SK-N-SH (cell line): Measurements from ENCODE around the gene WDR7. TPM values are rescaled to one million over a fixed set of nuclear protein-coding genes. Genes with fewer than 3 reads are reported as not detected.

Experiments used
- CTCF ChIA-PET: fragments of 300-600, 350-600 bp; formaldehyde crosslinking; extraction: SDS; loops from one replicate; lab custom pipeline; 2021; lab: Yijun Ruan, JAX
- POLR2A ChIA-PET: fragments of 350-600 bp; sonication (Branson Sonifier 250); formaldehyde crosslinking; extraction: SDS; loops from one replicate; lab custom pipeline; 2020; ENCODE audit warnings: antibody characterized with exemption, inconsistent platforms; lab: Yijun Ruan, JAX
- DNase-seq: peaks from one replicate; pipeline ENCODE4 v3.0.0; 2012
- H2AFZ ChIP-seq: fragments of 200-600 bp; sonication (generic); 2 replicates; pipeline ENCODE4 v1.8.1; 2016; ENCODE audit warnings: antibody characterized with exemption, mild to moderate bottlenecking, low read depth
- H3F3A ChIP-seq: fragments of 200-600 bp; sonication (generic); replicated peaks from 2 replicates; pipeline ENCODE3; 2016; ENCODE audit warnings: antibody characterized with exemption, mild to moderate bottlenecking; ENCODE audit not compliant: insufficient read depth
- H3K27ac ChIP-seq, 2 experiments: fragments of 200-500 bp in 1 of 2; fragments of 200-600 bp in 1 of 2; sonication (Bioruptor generic) in 1 of 2; sonication (generic), shearing (Covaris generic) in 1 of 2; 2 replicates each; pipeline versions ENCODE4 v1.5.1 to v1.6.1; 2014 to 2016; ENCODE audit warnings: low read depth in 2 of 2, inconsistent platforms in 1 of 2, low read length in 1 of 2, mild to moderate bottlenecking in 1 of 2, mixed read lengths in 1 of 2
- H3K27me3 ChIP-seq: fragments of 200-600 bp; sonication (generic), shearing (Covaris generic); 2 replicates; pipeline ENCODE4 v1.6.1; 2016; ENCODE audit warnings: mixed run types; ENCODE audit not compliant: insufficient read depth
- H3K36me3 ChIP-seq, 2 experiments: fragments of 200-500 bp in 1 of 2; fragments of 200-600 bp in 1 of 2; sonication (Bioruptor generic) in 1 of 2; sonication (generic) in 1 of 2; replicated peaks in 1 of 2; 2 replicates each; pipeline versions ENCODE3 to v1.5.1; 2014 to 2016; ENCODE audit warnings: low read length in 1 of 2, mild to moderate bottlenecking in 1 of 2; ENCODE audit not compliant: insufficient read depth in 2 of 2, control insufficient read depth in 1 of 2
- H3K4me1 ChIP-seq, 2 experiments: fragments of 200-500 bp in 1 of 2; fragments of 200-600 bp in 1 of 2; sonication (Bioruptor generic) in 1 of 2; sonication (generic), shearing (Covaris generic) in 1 of 2; 2 replicates each; pipeline versions ENCODE4 v1.5.1 to v1.6.1; 2014 to 2016; ENCODE audit warnings: low read depth in 1 of 2, low read length in 1 of 2, mixed run types in 1 of 2; ENCODE audit not compliant: insufficient read depth in 2 of 2, control insufficient read depth in 1 of 2
- H3K4me2 ChIP-seq: fragments of 200-600 bp; sonication (generic), shearing (Covaris generic); 2 replicates; pipeline ENCODE4 v1.6.1; 2017; ENCODE audit warnings: mixed run types
- H3K4me3 ChIP-seq, 2 experiments: fragments of 200-500 bp in 1 of 2; fragments of 200-600 bp in 1 of 2; sonication (Bioruptor generic) in 1 of 2; sonication (generic), shearing (Covaris generic) in 1 of 2; 2 replicates each; pipeline versions ENCODE4 v1.5.1 to v1.8.1; 2014 to 2016; ENCODE audit warnings: low read depth in 2 of 2, inconsistent platforms in 1 of 2, low read length in 1 of 2, mild to moderate bottlenecking in 1 of 2, mixed read lengths in 1 of 2, moderate library complexity in 1 of 2
- H3K79me2 ChIP-seq: fragments of 200-600 bp; sonication (generic); 2 replicates; pipeline ENCODE4 v1.8.1; 2017; ENCODE audit warnings: mild to moderate bottlenecking; ENCODE audit not compliant: insufficient read depth
- H3K9ac ChIP-seq: fragments of 200-600 bp; sonication (generic); 2 replicates; pipeline ENCODE4 v1.6.1; 2017; ENCODE audit warnings: mixed run types
- H3K9me2 ChIP-seq: fragments of 200-600 bp; sonication (generic); 2 replicates; pipeline ENCODE4 v1.6.1; 2017; ENCODE audit warnings: mixed run types
- H3K9me3 ChIP-seq: fragments of 200-600 bp; sonication (generic); 2 replicates; pipeline ENCODE4 v1.6.1; 2017; ENCODE audit warnings: mixed run types, mild to moderate bottlenecking, moderate library complexity
- H4K20me1 ChIP-seq: fragments of 200-600 bp; sonication (generic); 2 replicates; pipeline ENCODE4 v1.6.1; 2017; ENCODE audit warnings: mild to moderate bottlenecking, mixed run types; ENCODE audit not compliant: insufficient read depth
- CHD2 ChIP-seq: fragments of 150-350 bp; IDR thresholded peaks from 2 replicates; pipeline ENCODE4 v1.6.1; 2018; ENCODE audit warnings: low read length; ENCODE audit not compliant: partially characterized antibody
- FOXJ3 ChIP-seq: sonication (generic); formaldehyde crosslinking; IDR thresholded peaks from 2 replicates; pipeline ENCODE4 v1.5.1; 2020; ENCODE audit warnings: mild to moderate bottlenecking, missing genetic modification reagents
- GABPA ChIP-seq: IDR thresholded peaks from 2 replicates; pipeline ENCODE4 v1.4.0; 2012; ENCODE audit warnings: low read depth, mild to moderate bottlenecking
- IRF3 ChIP-seq: fragments of 150-350 bp; IDR thresholded peaks from 2 replicates; pipeline ENCODE4 v1.6.1; 2016; ENCODE audit warnings: mild to moderate bottlenecking, low read depth, low read length
- MAX ChIP-seq: IDR thresholded peaks from 2 replicates; pipeline ENCODE4 v1.4.0; 2012; ENCODE audit warnings: low read depth
- NFIC ChIP-seq: IDR thresholded peaks from 2 replicates; pipeline ENCODE4 v1.4.0; 2012; ENCODE audit warnings: borderline replicate concordance
- POLR2AphosphoS5 ChIP-seq: IDR thresholded peaks from 2 replicates; pipeline ENCODE4 v1.6.1; 2012; ENCODE audit warnings: low read depth, low read length
- RCOR1 ChIP-seq: fragments of 150-350 bp; IDR thresholded peaks from 2 replicates; pipeline ENCODE4 v1.6.1; 2017; ENCODE audit warnings: antibody characterized with exemption, low read length
- REST ChIP-seq: IDR thresholded peaks from 2 replicates; pipeline ENCODE4 v1.6.1; 2012; ENCODE audit warnings: mild to moderate bottlenecking, low read depth, low read length, moderate library complexity
- SMC3 ChIP-seq: IDR thresholded peaks from 2 replicates; pipeline ENCODE4 v1.6.1; 2012; ENCODE audit warnings: low read depth, low read length, improper control_type of control experiment
- TAF1 ChIP-seq: IDR thresholded peaks from 2 replicates; pipeline ENCODE4 v1.6.1; 2012; ENCODE audit warnings: low read depth, mild to moderate bottlenecking, low read length, moderate library complexity, borderline replicate concordance
- TCF12 ChIP-seq: IDR thresholded peaks from 2 replicates; pipeline ENCODE4 v1.4.0; 2012
- USF2 ChIP-seq: fragments of 150-350 bp; IDR thresholded peaks from 2 replicates; pipeline ENCODE4 v1.6.1; 2017; ENCODE audit warnings: antibody characterized with exemption, low read length, low read depth, borderline replicate concordance
- YY1 ChIP-seq: IDR thresholded peaks from 2 replicates; pipeline ENCODE4 v1.4.0; 2012; ENCODE audit warnings: low read depth, mild to moderate bottlenecking
- ZBTB33 ChIP-seq: IDR thresholded peaks from 2 replicates; pipeline ENCODE4 v1.4.0; 2012; ENCODE audit warnings: low read depth, borderline replicate concordance
- WGBS: methylation state at CpG from one replicate; pipeline ENCODE4 v1.1.6; 2017; ENCODE audit warnings: low lambda C conversion rate; 5-methylcytosine and 5-hydroxymethylcytosine counted together
- polyA plus RNA-seq, 3 experiments: library from polyadenylated mRNA; depleted of rRNA; stranded (reverse); fragments of >200 nt; gene quantifications; 2 replicates each; pipeline ENCODE4 v1.2.3, GENCODE V29; 2012

Gene WDR7
- polyA plus RNA-seq, 1 of the 3 experiments (the other 2 are of a cell fraction) = 4.1 TPM

GRCh38 chr18:57062178-57062577 is 411.0 kb downstream of the WDR7 start (continued):
- TF ChIP-seq TCF12 = no peak

DNA sequence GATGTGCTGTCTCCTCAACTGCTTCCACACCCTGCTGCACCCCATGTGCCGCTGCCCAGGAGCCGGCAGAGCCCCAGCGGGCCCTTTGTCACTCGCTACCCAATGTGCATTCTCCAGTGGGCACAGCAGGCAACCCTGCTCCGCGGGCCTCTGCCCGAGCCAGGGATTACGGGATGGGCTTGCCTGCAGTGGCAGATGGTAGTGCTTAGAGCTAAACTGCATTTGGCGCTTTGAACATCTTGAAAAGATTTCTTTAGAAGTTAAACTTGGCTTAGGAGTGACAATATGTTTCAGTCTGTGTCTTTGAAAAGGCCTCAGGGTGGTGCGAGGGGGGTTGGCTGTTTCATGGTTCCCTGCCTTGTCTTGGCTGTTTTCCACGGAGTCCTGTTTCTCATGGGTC is 411.7 kb downstream of the WDR7 start:
- no peak overlapping the region for H2AFZ ChIP-seq
- no peaks in the 10 kb centered on the region for H3K9me3 ChIP-seq
- H4K20me1 ChIP-seq = no peaks in the 10 kb centered on the region
- no peaks in the 10 kb centered on the region for H3K36me3 ChIP-seq
- H3K4me1 ChIP-seq = peaks cover 0 to 17% of the 10 kb centered on the region in 2 experiments; a peak in 1 of 4 replicates
- no peak for TF ChIP-seq NFIC
- ChIA-PET CTCF (interaction anchor here (1.1 to 1.4 kb wide), 2 partner anchors 11 to 374 kb away, joined by 3 read pairs; no protein-coding TSS in a partner anchor), POLR2A (no interaction called here)
- H3K27ac ChIP-seq = no peak overlapping the region; a peak in 1 of 4 replicates
- WGBS = 28% methylated on average over 10 of the region's 11 CpGs
- H3F3A ChIP-seq = no peaks in the 10 kb centered on the region
- no peak overlapping the region for H3K4me3 ChIP-seq
- no peak for DNase-seq
- no peak overlapping the region for H3K9ac ChIP-seq
- H3K4me2 ChIP-seq = no peak overlapping the region
- no peaks in the 10 kb centered on the region for H3K79me2 ChIP-seq
- H3K9me2 ChIP-seq = no peaks in the 10 kb centered on the region
- H3K27me3 ChIP-seq = 0 out of 2 replicates have a peak, but pooled peaks cover 3% of the 10 kb centered on the region

DNA sequence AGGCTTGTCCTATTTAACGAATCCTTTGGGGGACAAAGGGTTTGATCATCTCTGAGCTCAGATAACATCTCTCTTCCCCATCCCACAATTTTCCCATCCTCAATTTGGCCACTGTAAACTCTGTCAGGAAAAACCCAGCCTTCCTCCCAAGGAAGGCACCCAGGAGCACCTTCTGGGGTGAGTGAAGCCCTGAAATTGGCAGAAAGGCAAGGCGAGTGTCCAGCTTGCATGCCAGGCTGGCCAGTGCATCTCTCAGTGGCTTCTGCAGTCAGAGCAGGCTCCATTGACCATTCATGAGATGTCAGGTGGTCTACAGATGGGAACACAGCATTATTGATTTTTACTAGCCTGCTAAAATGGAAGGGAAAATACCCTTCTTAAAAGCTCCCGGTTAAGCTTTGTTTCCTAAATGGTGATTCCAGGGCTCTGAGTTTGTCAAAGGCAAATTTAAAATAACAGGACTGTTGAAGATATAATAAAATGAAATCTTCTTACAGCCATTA is 412.5 kb downstream of the WDR7 start:
- H3K36me3 ChIP-seq = no peaks in the 10 kb centered on the region
- no peak overlapping the region for H3K27ac ChIP-seq
- CTCF ChIA-PET = interaction anchor here (1.4 kb wide), 1 partner anchor 12 kb away, joined by 3 read pairs; no protein-coding TSS in a partner anchor
- no peaks in the 10 kb centered on the region for H3K9me3 ChIP-seq
- peaks cover 0 to 17% of the 10 kb centered on the region in 2 experiments; a peak in 1 of 4 replicates for H3K4me1 ChIP-seq
- H2AFZ ChIP-seq = no peak overlapping the region
- H3K9me2 ChIP-seq = no peaks in the 10 kb centered on the region
- H3K79me2 ChIP-seq = no peaks in the 10 kb centered on the region
- TF ChIP-seq TAF1 (no peak), RCOR1 (no peak), USF2 (no peak), FOXJ3 (CRISPR knock-in tag) (no peak), IRF3 (no peak), POLR2AphosphoS5 (no peak), YY1 (no peak), CHD2 (no peak), ZBTB33 (no peak), MAX (no peak), GABPA (no peak), REST (no peak), SMC3 (no peak)
- TF ChIP-seq, all 33 proteins: peak for 0
- no peak overlapping the region for H3K9ac ChIP-seq
- no peaks in the 10 kb centered on the region for H3F3A ChIP-seq
- POLR2A ChIA-PET = interaction anchor here (0.6 kb wide), 1 partner anchor 279 kb away, joined by 3 read pairs; no protein-coding TSS in a partner anchor
- H3K4me3 ChIP-seq = no peak overlapping the region
- no peak for DNase-seq
- H4K20me1 ChIP-seq = no peaks in the 10 kb centered on the region
- H3K4me2 ChIP-seq = no peak overlapping the region
- WGBS = 41% methylated on average over 2 of the region's 3 CpGs
- 0 out of 2 replicates have a peak, but pooled peaks cover 3% of the 10 kb centered on the region for H3K27me3 ChIP-seq
